Neural progenitor cell (in vitro differentiated cells): ENCODE data around the gene PTPRC.

Source experiments
- EZH2 ChIP-seq: fragments of 200-600 bp; sonication (generic); IDR thresholded peaks from 2 replicates; pipeline ENCODE4 v1.6.1; 2017; ENCODE audit warnings: antibody characterized with exemption, mild to moderate bottlenecking, moderate library complexity
- TF ChIP-seq, protein P1 (sequence below): fragments of 200-600 bp; sonication (generic); IDR thresholded peaks from 2 replicates; pipeline ENCODE4 v1.5.1; 2017; ENCODE audit warnings: antibody characterized with exemption, mild to moderate bottlenecking

DNA sequence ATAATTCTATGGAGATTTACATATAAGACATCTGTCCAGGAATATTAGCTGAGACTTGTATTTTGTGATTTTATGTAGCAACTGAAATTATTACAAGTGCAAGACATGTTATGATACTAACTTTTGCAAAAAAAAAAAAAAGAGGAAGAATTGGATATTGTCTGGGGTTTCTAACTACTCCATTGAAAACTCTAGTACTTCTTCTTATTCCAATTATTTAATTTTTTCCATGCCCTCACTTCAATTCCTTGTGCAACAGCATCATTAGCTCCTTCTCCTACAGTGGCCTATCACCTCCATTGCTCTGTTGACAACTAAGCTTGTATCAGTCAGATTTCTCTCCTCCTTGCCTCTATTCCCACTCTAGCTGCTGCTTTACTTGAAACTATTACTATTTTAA, 126.6 kb downstream of the PTPRC start:
- TF ChIP-seq, protein P1, sequence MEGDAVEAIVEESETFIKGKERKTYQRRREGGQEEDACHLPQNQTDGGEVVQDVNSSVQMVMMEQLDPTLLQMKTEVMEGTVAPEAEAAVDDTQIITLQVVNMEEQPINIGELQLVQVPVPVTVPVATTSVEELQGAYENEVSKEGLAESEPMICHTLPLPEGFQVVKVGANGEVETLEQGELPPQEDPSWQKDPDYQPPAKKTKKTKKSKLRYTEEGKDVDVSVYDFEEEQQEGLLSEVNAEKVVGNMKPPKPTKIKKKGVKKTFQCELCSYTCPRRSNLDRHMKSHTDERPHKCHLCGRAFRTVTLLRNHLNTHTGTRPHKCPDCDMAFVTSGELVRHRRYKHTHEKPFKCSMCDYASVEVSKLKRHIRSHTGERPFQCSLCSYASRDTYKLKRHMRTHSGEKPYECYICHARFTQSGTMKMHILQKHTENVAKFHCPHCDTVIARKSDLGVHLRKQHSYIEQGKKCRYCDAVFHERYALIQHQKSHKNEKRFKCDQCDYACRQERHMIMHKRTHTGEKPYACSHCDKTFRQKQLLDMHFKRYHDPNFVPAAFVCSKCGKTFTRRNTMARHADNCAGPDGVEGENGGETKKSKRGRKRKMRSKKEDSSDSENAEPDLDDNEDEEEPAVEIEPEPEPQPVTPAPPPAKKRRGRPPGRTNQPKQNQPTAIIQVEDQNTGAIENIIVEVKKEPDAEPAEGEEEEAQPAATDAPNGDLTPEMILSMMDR, result no peak
- TF ChIP-seq EZH2, result no peak
